Adipocyte (in vitro differentiated cells): Measurements from ENCODE around the gene SLC30A2.

Experiments used
- DNase-seq: peaks from one replicate; pipeline ENCODE4 v3.0.0-alpha.2; 2015; ENCODE audit warnings: low read depth
- H3K27me3 ChIP-seq: replicated peaks from 2 replicates; pipeline ENCODE4 v1.7.0; 2013; ENCODE audit warnings: mild to moderate bottlenecking, low read length, moderate library complexity; ENCODE audit not compliant: control insufficient read depth, insufficient read depth
- H3K36me3 ChIP-seq: 2 replicates; pipeline ENCODE4 v1.7.0; 2013; ENCODE audit warnings: low read length, mild to moderate bottlenecking, moderate library complexity; ENCODE audit not compliant: control insufficient read depth, insufficient read depth, severe bottlenecking
- H3K4me1 ChIP-seq: 2 replicates; pipeline ENCODE4 v1.7.0; 2013; ENCODE audit warnings: mild to moderate bottlenecking, low read length, moderate library complexity; ENCODE audit not compliant: control insufficient read depth, insufficient read depth
- H3K4me3 ChIP-seq: 2 replicates; pipeline ENCODE4 v1.7.0; 2013; ENCODE audit warnings: mild to moderate bottlenecking, low read length, moderate library complexity
- H3K9ac ChIP-seq: 2 replicates; pipeline ENCODE4 v1.7.0; 2013; ENCODE audit warnings: mild to moderate bottlenecking, low read length, moderate library complexity
- H3K9me3 ChIP-seq: 2 replicates; pipeline ENCODE4 v1.7.0; 2013; ENCODE audit warnings: mild to moderate bottlenecking, low read length, moderate library complexity; ENCODE audit not compliant: control insufficient read depth

The SLC30A2 gene

GRCh38 chr1:26081267-26082019 lies 35.5 kb upstream of the SLC30A2 start:
- H3K4me3 ChIP-seq, result no peak overlapping the region
- H3K9ac ChIP-seq, result no peak overlapping the region
- H3K36me3 ChIP-seq, result no peaks in the 10 kb centered on the region
- H3K9me3 ChIP-seq, result no peaks in the 10 kb centered on the region
- H3K4me1 ChIP-seq, result no peaks in the 10 kb centered on the region
- peaks cover 17% of the 10 kb centered on the region for H3K27me3 ChIP-seq
- DNase-seq, result no peak

GRCh38 chr1:26079960-26080814 lies 34.3 kb upstream of the SLC30A2 start:
- no peaks in the 10 kb centered on the region for H3K4me1 ChIP-seq
- no peak for DNase-seq
- no peak overlapping the region for H3K9ac ChIP-seq
- no peak overlapping the region for H3K4me3 ChIP-seq
- H3K36me3 ChIP-seq, result no peaks in the 10 kb centered on the region
- H3K27me3 ChIP-seq, result peaks cover 24% of the 10 kb centered on the region
- H3K9me3 ChIP-seq, result no peaks in the 10 kb centered on the region

GRCh38 chr1:26079178-26079563 lies 33.3 kb upstream of the SLC30A2 start:
- Histone ChIP-seq H3K4me1 (no peaks in the 10 kb centered on the region), H3K9me3 (no peaks in the 10 kb centered on the region), H3K27me3 (peaks cover 27% of the 10 kb centered on the region), H3K36me3 (no peaks in the 10 kb centered on the region), H3K4me3 (no peak overlapping the region), H3K9ac (no peak overlapping the region)
- no peak for DNase-seq

- H3K4me1 ChIP-seq, result no peaks in the 10 kb centered on the region
- no peak overlapping the region for H3K9ac ChIP-seq
- no peaks in the 10 kb centered on the region for H3K36me3 ChIP-seq
- DNase-seq, result no peak
- H3K9me3 ChIP-seq, result no peaks in the 10 kb centered on the region
- H3K4me3 ChIP-seq, result no peak overlapping the region
- H3K27me3 ChIP-seq, result peaks cover 27% of the 10 kb centered on the region
These were observed 32.6 kb upstream of the SLC30A2 start for GRCh38 chr1:26078286-26079177.

GRCh38 chr1:26077524-26077923 lies 31.6 kb upstream of the SLC30A2 start:
- peaks cover 35% of the 10 kb centered on the region for H3K27me3 ChIP-seq

GRCh38 chr1:26075421-26076144 lies 29.7 kb upstream of the SLC30A2 start:
- peaks cover 50% of the 10 kb centered on the region for H3K27me3 ChIP-seq
- no peaks in the 10 kb centered on the region for H3K9me3 ChIP-seq
- DNase-seq, result no peak
- no peaks in the 10 kb centered on the region for H3K36me3 ChIP-seq
- H3K4me3 ChIP-seq, result no peak overlapping the region
- H3K9ac ChIP-seq, result no peak overlapping the region
- no peaks in the 10 kb centered on the region for H3K4me1 ChIP-seq

More at GRCh38 chr1:26077524-26077923, 31.6 kb upstream of the SLC30A2 start:
- Histone ChIP-seq H3K4me1 (no peaks in the 10 kb centered on the region), H3K9ac (no peak overlapping the region), H3K36me3 (no peaks in the 10 kb centered on the region), H3K4me3 (no peak overlapping the region), H3K9me3 (no peaks in the 10 kb centered on the region)
- no peak for DNase-seq

GRCh38 chr1:26072305-26072704 lies 26.4 kb upstream of the SLC30A2 start:
- DNase-seq, result no peak
- Histone ChIP-seq H3K4me1 (peaks cover 6% of the 10 kb centered on the region), H3K36me3 (no peaks in the 10 kb centered on the region), H3K9ac (no peak overlapping the region), H3K9me3 (no peaks in the 10 kb centered on the region), H3K4me3 (no peak overlapping the region), H3K27me3 (peaks cover 57% of the 10 kb centered on the region)

GRCh38 chr1:26070963-26071342 lies 25.0 kb upstream of the SLC30A2 start:
- Histone ChIP-seq H3K9me3 (no peaks in the 10 kb centered on the region), H3K27me3 (peaks cover 58% of the 10 kb centered on the region), H3K36me3 (no peaks in the 10 kb centered on the region), H3K9ac (no peak overlapping the region), H3K4me3 (no peak overlapping the region), H3K4me1 (peaks cover 9% of the 10 kb centered on the region)
- DNase-seq, result no peak

GRCh38 chr1:26070296-26070962 lies 24.5 kb upstream of the SLC30A2 start:
- no peaks in the 10 kb centered on the region for H3K9me3 ChIP-seq
- DNase-seq, result no peak
- H3K27me3 ChIP-seq, result peaks cover 56% of the 10 kb centered on the region
- no peak overlapping the region for H3K9ac ChIP-seq
- peaks cover 9% of the 10 kb centered on the region for H3K4me1 ChIP-seq
- no peak overlapping the region for H3K4me3 ChIP-seq
- H3K36me3 ChIP-seq, result no peaks in the 10 kb centered on the region

- Histone ChIP-seq H3K4me1 (peaks cover 9% of the 10 kb centered on the region), H3K9ac (no peak overlapping the region), H3K36me3 (no peaks in the 10 kb centered on the region), H3K27me3 (peaks cover 58% of the 10 kb centered on the region), H3K4me3 (no peak overlapping the region), H3K9me3 (no peaks in the 10 kb centered on the region)
- no peak for DNase-seq
These were observed 24.0 kb upstream of the SLC30A2 start for GRCh38 chr1:26069941-26070295.
